Left lung (tissue), 10 donors: ENCODE results near the gene PABPN1L. TPM values are rescaled to one million over a fixed set of nuclear protein-coding genes. Genes with fewer than 3 reads are reported as not detected.
"Not testable (repeated sequence)": the region's sequence is repeated elsewhere in the genome, so short reads cannot be mapped to it uniquely, and the experiment has no call there.

ENCODE experiments used
- ATAC-seq: fragments of 200-7000 bp; cut with Tn5 transposase; one replicate; pipeline ENCODE4 v1.9.1; 2020; ENCODE audit warnings: moderate library complexity
- DNase-seq, 4 donors: peaks; one replicate each; pipeline ENCODE4 v3.0.0-alpha.2; 2013 to 2020
- H3K27ac ChIP-seq, 2 donors: fragments of 200-600 bp; sonication (generic) in 1 of 2; one replicate each; pipeline versions ENCODE4 v1.5.0 to v1.8.0; 2020 to 2021
- H3K27me3 ChIP-seq, 2 donors: fragments of 200-600 bp; sonication (generic) in 1 of 2; one replicate each; pipeline versions ENCODE4 v1.5.0 to v1.8.0; 2020 to 2021
- H3K36me3 ChIP-seq, 2 donors: fragments of 200-600 bp; sonication (generic) in 1 of 2; one replicate each; pipeline versions ENCODE4 v1.5.0 to v1.8.0; 2020 to 2021
- H3K4me1 ChIP-seq, 2 donors: fragments of 200-600 bp; one replicate each; pipeline ENCODE4 v1.8.0; 2021
- H3K4me3 ChIP-seq, 2 donors: fragments of 200-600 bp; sonication (generic) in 1 of 2; one replicate each; pipeline versions ENCODE4 v1.5.0 to v1.8.0; 2020 to 2021; ENCODE audit warnings: mild to moderate bottlenecking in 1 of 2
- H3K9me3 ChIP-seq, 2 donors: fragments of 200-600 bp; sonication (generic) in 1 of 2; one replicate each; pipeline versions ENCODE4 v1.5.0 to v1.8.0; 2020 to 2021
- CTCF ChIP-seq, 2 donors: fragments of 200-600 bp; sonication (generic) in 1 of 2; IDR thresholded peaks; one replicate each; pipeline versions ENCODE4 v1.5.0 to v1.8.0; 2021; ENCODE audit warnings: antibody characterized with exemption in 2 of 2
- intact Hi-C, 2 donors: fragments of 100-400 bp; cut with DNase I; formaldehyde crosslinking; loops; one replicate each; pipeline versions ENCODE4 v1.11.2 to v1.14.2; 2022
- polyA plus RNA-seq, 6 donors: library from polyadenylated mRNA; unstranded; fragments of 120-200 nt; gene quantifications; one replicate each; pipeline ENCODE4 v1.2.1, GENCODE V29; 2013; ENCODE audit not compliant: insufficient read length in 6 of 6
- total RNA-seq, 2 donors: library from RNA; stranded (reverse); fragmentation: NEBNext Ultra II Directional; extraction: Animal tissue kit (Norgen Biotek cat#: 25700); gene quantifications; one replicate each; pipeline ENCODE4 v1.2.1, GENCODE V29; 2021
- donor health status: DM: no; HTN: yes; CAD: no.
- donor health status: DM: no; HTN: no; CAD: no.

PABPN1L gene
- total and polyA plus RNA-seq, 8 donors: 0.12 TPM; not detected in 7

- DNase-seq (no peak), ATAC-seq (no peak)
- Histone ChIP-seq H3K9me3 (no peaks in the 10 kb centered on the region), H3K36me3 (peaks cover 0 to 54% of the 10 kb centered on the region in 2 donors), H3K27me3 (no peaks in the 10 kb centered on the region), H3K4me3 (no peak overlapping the region), H3K27ac (no peak overlapping the region), H3K4me1 (no peaks in the 10 kb centered on the region)
- no peak for TF ChIP-seq CTCF (IDR thresholded peaks at IDR 0.05)
- intact Hi-C loops: no loop called here
Observed at GRCh38 chr16:88896238-88897070, 30.0 kb upstream of the PABPN1L start.

- intact Hi-C loops: no loop called here
- H3K4me1 ChIP-seq: no peaks in the 10 kb centered on the region
- no peak overlapping the region for H3K27ac ChIP-seq
- H3K4me3 ChIP-seq: no peak overlapping the region
- no peak for ATAC-seq
- DNase-seq: no peak
- no peak for TF ChIP-seq CTCF (IDR thresholded peaks at IDR 0.05)
- no peaks in the 10 kb centered on the region for H3K27me3 ChIP-seq
- H3K36me3 ChIP-seq: peaks cover 0 to 53% of the 10 kb centered on the region in 2 donors
- no peaks in the 10 kb centered on the region for H3K9me3 ChIP-seq
Observed at GRCh38 chr16:88895335-88895734, 28.9 kb upstream of the PABPN1L start.

GRCh38 chr16:88894681-88895300 is 28.3 kb upstream of the PABPN1L start:
- intact Hi-C loops: no loop called here
- H3K36me3 ChIP-seq: peaks cover 0 to 52% of the 10 kb centered on the region in 2 donors
- H3K4me1 ChIP-seq: no peaks in the 10 kb centered on the region
- ATAC-seq (no peak), DNase-seq (no peak)
- no peak for TF ChIP-seq CTCF (IDR thresholded peaks at IDR 0.05)
- no peaks in the 10 kb centered on the region for H3K9me3 ChIP-seq
- H3K4me3 ChIP-seq: no peak overlapping the region
- no peaks in the 10 kb centered on the region for H3K27me3 ChIP-seq
- H3K27ac ChIP-seq: no peak overlapping the region

- H3K4me3 ChIP-seq, H3K9me3 ChIP-seq, DNase-seq, ATAC-seq, intact Hi-C loops, H3K27ac ChIP-seq, H3K27me3 ChIP-seq, H3K4me1 ChIP-seq: not testable (repeated sequence)
- peaks cover 0 to 47% of the 10 kb centered on the region in 2 donors for H3K36me3 ChIP-seq
Observed at GRCh38 chr16:88894266-88894665, 27.8 kb upstream of the PABPN1L start.

- no peak for DNase-seq
- intact Hi-C loops: no loop called here
Observed at GRCh38 chr16:88893127-88893968, 26.9 kb upstream of the PABPN1L start.

More at GRCh38 chr16:88893127-88893968, 26.9 kb upstream of the PABPN1L start:
- Histone ChIP-seq H3K27me3 (no peaks in the 10 kb centered on the region), H3K4me1 (no peaks in the 10 kb centered on the region), H3K9me3 (no peaks in the 10 kb centered on the region), H3K4me3 (no peak overlapping the region), H3K27ac (no peak overlapping the region), H3K36me3 (peaks cover 0 to 45% of the 10 kb centered on the region in 2 donors)
- no peak for ATAC-seq
- TF ChIP-seq CTCF (IDR thresholded peaks at IDR 0.05): no peak
